ENCODE data around the gene ZNF330.
"Not testable (repeated sequence)": the region's sequence is repeated elsewhere in the genome, so short reads cannot be mapped to it uniquely, and the experiment has no call there.

ZNF330 gene

GRCh38 chr4:141220691-141221659 lies at the start of gene ZNF330:
Gene ZNF330, plus strand, starts transcription at chr4:141220895. Its CDS starts 1,477 bp downstream, at chr4:141222372.
- peak; percentile 69 for DNase-seq (ENCODE audit: low read depth)

- DNase-seq (ENCODE audit: low read depth) = no peak
Measured at GRCh38 chr4:141174457-141174856, 46.2 kb upstream of the ZNF330 start.

GRCh38 chr4:141177171-141177570 lies 43.5 kb upstream of the ZNF330 start:
- DNase-seq (ENCODE audit: low read depth) = no peak

GRCh38 chr4:141179474-141180373 lies 41.0 kb upstream of the ZNF330 start:
- no peak for DNase-seq (ENCODE audit: low read depth)

- DNase-seq (ENCODE audit: low read depth) = no peak
Measured at GRCh38 chr4:141180991-141181761, 39.5 kb upstream of the ZNF330 start.

- not testable (repeated sequence) for DNase-seq (ENCODE audit: low read depth)
Measured at GRCh38 chr4:141183491-141183890, 37.2 kb upstream of the ZNF330 start.

- DNase-seq (ENCODE audit: low read depth) = no peak
Measured at GRCh38 chr4:141192564-141192963, 28.1 kb upstream of the ZNF330 start.

GRCh38 chr4:141193516-141194034 lies 27.1 kb upstream of the ZNF330 start:
- DNase-seq (ENCODE audit: low read depth) = no peak

- DNase-seq (ENCODE audit: low read depth) = no peak
Measured at GRCh38 chr4:141195095-141195707, 25.5 kb upstream of the ZNF330 start.

- DNase-seq (ENCODE audit: low read depth) = no peak
Measured at GRCh38 chr4:141196227-141196933, 24.3 kb upstream of the ZNF330 start.

- no peak for DNase-seq (ENCODE audit: low read depth)
Measured at GRCh38 chr4:141207961-141208360, 12.7 kb upstream of the ZNF330 start.

GRCh38 chr4:141210168-141210567 lies 10.5 kb upstream of the ZNF330 start:
- DNase-seq (ENCODE audit: low read depth) = no peak

- DNase-seq (ENCODE audit: low read depth) = no peak
Measured at GRCh38 chr4:141213550-141213991, 7.1 kb upstream of the ZNF330 start.

- no peak for DNase-seq (ENCODE audit: low read depth)
Measured at GRCh38 chr4:141215030-141215429, 5.7 kb upstream of the ZNF330 start.

GRCh38 chr4:141216002-141216761 lies 4.5 kb upstream of the ZNF330 start:
- no peak for DNase-seq (ENCODE audit: low read depth)

GRCh38 chr4:141220271-141220670 lies 424 bp upstream of the ZNF330 start:
- no peak for DNase-seq (ENCODE audit: low read depth)

- DNase-seq (ENCODE audit: low read depth) = no peak
Measured at GRCh38 chr4:141223418-141223817, 2.7 kb downstream of the ZNF330 start.

GRCh38 chr4:141227280-141227679 lies 6.6 kb downstream of the ZNF330 start:
- not testable (repeated sequence) for DNase-seq (ENCODE audit: low read depth)

GRCh38 chr4:141229408-141230101 lies 8.9 kb downstream of the ZNF330 start:
- no peak for DNase-seq (ENCODE audit: low read depth)

Data from HS-5 (cell line).